ENCODE data around the gene COL26A1. TPM values are rescaled to one million over a fixed set of nuclear protein-coding genes. Genes with fewer than 3 reads are reported as not detected.

Gene COL26A1
- polyA plus RNA-seq, 1 donor from 2014 or later = 36.6 TPM

DNA sequence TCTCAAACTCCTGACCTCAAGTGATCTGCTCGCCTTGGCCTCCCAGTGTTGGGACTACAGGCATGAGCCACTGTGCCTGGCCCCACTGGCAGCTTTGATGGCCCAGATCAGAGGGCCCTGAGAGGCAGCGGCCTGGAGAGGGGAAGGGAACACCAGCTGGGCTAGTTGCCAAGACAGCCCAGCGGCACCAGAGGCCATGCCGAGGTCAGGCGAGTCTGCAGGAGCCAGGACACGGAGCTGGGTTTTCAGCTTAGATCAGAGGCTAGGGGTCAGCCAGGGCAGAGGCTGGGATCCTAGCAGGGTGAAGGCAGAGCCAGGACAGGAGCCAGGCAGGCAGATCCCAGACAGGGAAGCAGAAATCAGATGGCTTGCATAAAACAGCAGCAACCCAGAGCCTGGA, 173.6 kb downstream of the COL26A1 start:
- no peak for TF ChIP-seq TAF1 (IDR thresholded peaks at IDR 0.05; ENCODE audit: low read depth)
- no peak for TF ChIP-seq SMC3 (conservative IDR thresholded peaks at IDR 0.05; ENCODE audit: poor library complexity)
- TF ChIP-seq EZH2 (IDR thresholded peaks at IDR 0.05; ENCODE audit: borderline replicate concordance, insufficient read depth, low read length, poor library complexity, severe bottlenecking) = no peak
- no peak for TF ChIP-seq EP300 (conservative IDR thresholded peaks at IDR 0.05; ENCODE audit: poor library complexity, severe bottlenecking)
- TF ChIP-seq RAD21 (conservative IDR thresholded peaks at IDR 0.05) = no peak
- TF ChIP-seq MXI1 (conservative IDR thresholded peaks at IDR 0.05; ENCODE audit: poor library complexity, severe bottlenecking) = no peak
- TF ChIP-seq POLR2AphosphoS5 (IDR thresholded peaks at IDR 0.05) = no peak
- TF ChIP-seq, protein P1, sequence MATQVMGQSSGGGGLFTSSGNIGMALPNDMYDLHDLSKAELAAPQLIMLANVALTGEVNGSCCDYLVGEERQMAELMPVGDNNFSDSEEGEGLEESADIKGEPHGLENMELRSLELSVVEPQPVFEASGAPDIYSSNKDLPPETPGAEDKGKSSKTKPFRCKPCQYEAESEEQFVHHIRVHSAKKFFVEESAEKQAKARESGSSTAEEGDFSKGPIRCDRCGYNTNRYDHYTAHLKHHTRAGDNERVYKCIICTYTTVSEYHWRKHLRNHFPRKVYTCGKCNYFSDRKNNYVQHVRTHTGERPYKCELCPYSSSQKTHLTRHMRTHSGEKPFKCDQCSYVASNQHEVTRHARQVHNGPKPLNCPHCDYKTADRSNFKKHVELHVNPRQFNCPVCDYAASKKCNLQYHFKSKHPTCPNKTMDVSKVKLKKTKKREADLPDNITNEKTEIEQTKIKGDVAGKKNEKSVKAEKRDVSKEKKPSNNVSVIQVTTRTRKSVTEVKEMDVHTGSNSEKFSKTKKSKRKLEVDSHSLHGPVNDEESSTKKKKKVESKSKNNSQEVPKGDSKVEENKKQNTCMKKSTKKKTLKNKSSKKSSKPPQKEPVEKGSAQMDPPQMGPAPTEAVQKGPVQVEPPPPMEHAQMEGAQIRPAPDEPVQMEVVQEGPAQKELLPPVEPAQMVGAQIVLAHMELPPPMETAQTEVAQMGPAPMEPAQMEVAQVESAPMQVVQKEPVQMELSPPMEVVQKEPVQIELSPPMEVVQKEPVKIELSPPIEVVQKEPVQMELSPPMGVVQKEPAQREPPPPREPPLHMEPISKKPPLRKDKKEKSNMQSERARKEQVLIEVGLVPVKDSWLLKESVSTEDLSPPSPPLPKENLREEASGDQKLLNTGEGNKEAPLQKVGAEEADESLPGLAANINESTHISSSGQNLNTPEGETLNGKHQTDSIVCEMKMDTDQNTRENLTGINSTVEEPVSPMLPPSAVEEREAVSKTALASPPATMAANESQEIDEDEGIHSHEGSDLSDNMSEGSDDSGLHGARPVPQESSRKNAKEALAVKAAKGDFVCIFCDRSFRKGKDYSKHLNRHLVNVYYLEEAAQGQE (IDR thresholded peaks at IDR 0.05; ENCODE audit: borderline replicate concordance) = no peak
- TF ChIP-seq, protein P2, sequence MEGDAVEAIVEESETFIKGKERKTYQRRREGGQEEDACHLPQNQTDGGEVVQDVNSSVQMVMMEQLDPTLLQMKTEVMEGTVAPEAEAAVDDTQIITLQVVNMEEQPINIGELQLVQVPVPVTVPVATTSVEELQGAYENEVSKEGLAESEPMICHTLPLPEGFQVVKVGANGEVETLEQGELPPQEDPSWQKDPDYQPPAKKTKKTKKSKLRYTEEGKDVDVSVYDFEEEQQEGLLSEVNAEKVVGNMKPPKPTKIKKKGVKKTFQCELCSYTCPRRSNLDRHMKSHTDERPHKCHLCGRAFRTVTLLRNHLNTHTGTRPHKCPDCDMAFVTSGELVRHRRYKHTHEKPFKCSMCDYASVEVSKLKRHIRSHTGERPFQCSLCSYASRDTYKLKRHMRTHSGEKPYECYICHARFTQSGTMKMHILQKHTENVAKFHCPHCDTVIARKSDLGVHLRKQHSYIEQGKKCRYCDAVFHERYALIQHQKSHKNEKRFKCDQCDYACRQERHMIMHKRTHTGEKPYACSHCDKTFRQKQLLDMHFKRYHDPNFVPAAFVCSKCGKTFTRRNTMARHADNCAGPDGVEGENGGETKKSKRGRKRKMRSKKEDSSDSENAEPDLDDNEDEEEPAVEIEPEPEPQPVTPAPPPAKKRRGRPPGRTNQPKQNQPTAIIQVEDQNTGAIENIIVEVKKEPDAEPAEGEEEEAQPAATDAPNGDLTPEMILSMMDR (IDR thresholded peaks at IDR 0.05; ENCODE audit: poor library complexity, severe bottlenecking) = no peak
- no peaks in the 10 kb centered on the region for H3K79me2 ChIP-seq (replicated peaks; ENCODE audit: insufficient read depth, low read length)
- no peak overlapping the region for H3K27ac ChIP-seq (ENCODE audit: low read length)

DNA sequence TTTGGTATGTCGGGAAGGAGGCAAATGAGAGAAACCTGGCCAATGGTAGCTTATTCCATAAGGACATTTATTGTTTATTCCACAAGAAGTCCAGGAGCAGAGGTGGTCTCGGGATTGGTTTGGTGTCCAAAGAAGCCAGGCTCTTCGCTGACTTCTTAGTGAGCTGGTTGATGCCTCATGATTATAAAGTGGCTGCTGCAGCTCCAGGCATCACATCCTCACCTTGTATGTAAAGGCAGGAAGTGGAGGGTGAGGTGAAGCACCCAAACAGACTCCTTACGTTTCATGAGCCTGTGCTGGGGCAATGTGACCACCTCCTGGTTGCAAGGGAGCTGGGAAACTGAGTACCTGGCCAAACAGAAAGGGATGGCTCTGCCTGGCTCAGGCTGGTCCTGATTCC, 174.0 kb downstream of the COL26A1 start:
- no peaks in the 10 kb centered on the region for H3K9me3 ChIP-seq (ENCODE audit: low read length)
- H2AFZ ChIP-seq (ENCODE audit: low read depth, low read length) = no peak overlapping the region
- no peaks in the 10 kb centered on the region for H3F3A ChIP-seq (ENCODE audit: insufficient read depth, low read length, poor library complexity, severe bottlenecking)
- H3K4me3 ChIP-seq (ENCODE audit: low read length) = no peak overlapping the region
- TF ChIP-seq, protein P2 (IDR thresholded peaks at IDR 0.05; ENCODE audit: poor library complexity, severe bottlenecking) = no peak
- no peak for TF ChIP-seq POLR2AphosphoS5 (IDR thresholded peaks at IDR 0.05)
- TF ChIP-seq MXI1 (conservative IDR thresholded peaks at IDR 0.05; ENCODE audit: poor library complexity, severe bottlenecking) = no peak
- no peak for TF ChIP-seq TAF1 (IDR thresholded peaks at IDR 0.05; ENCODE audit: low read depth)
- no peak for TF ChIP-seq SMC3 (conservative IDR thresholded peaks at IDR 0.05; ENCODE audit: poor library complexity)
- TF ChIP-seq, protein P1 (IDR thresholded peaks at IDR 0.05; ENCODE audit: borderline replicate concordance) = no peak
- no peak for TF ChIP-seq RAD21 (conservative IDR thresholded peaks at IDR 0.05)
- TF ChIP-seq EZH2 (IDR thresholded peaks at IDR 0.05; ENCODE audit: borderline replicate concordance, insufficient read depth, low read length, poor library complexity, severe bottlenecking) = no peak
- H3K9me2 ChIP-seq (ENCODE audit: insufficient read depth, low read length) = no peaks in the 10 kb centered on the region
- H3K9ac ChIP-seq (ENCODE audit: low read length) = no peak overlapping the region
- no peaks in the 10 kb centered on the region for H3K36me3 ChIP-seq (ENCODE audit: insufficient read depth, low read length)
- no peaks in the 10 kb centered on the region for H3K79me2 ChIP-seq (replicated peaks; ENCODE audit: insufficient read depth, low read length)
- no peaks in the 10 kb centered on the region for H4K20me1 ChIP-seq (ENCODE audit: insufficient read depth)
- no peaks in the 10 kb centered on the region for H3K27me3 ChIP-seq (ENCODE audit: insufficient read depth, low read depth, low read length)
- H3K4me2 ChIP-seq (ENCODE audit: low read length) = no peak overlapping the region
- no peak overlapping the region for H3K27ac ChIP-seq (ENCODE audit: low read length)

More for the DNA sequence above, 173.6 kb downstream of the COL26A1 start:
- H3F3A ChIP-seq (ENCODE audit: insufficient read depth, low read length, poor library complexity, severe bottlenecking) = no peaks in the 10 kb centered on the region
- no peak overlapping the region for H2AFZ ChIP-seq (ENCODE audit: low read depth, low read length)
- H3K36me3 ChIP-seq (ENCODE audit: insufficient read depth, low read length) = no peaks in the 10 kb centered on the region
- no peaks in the 10 kb centered on the region for H3K9me3 ChIP-seq (ENCODE audit: low read length)
- H3K9me2 ChIP-seq (ENCODE audit: insufficient read depth, low read length) = no peaks in the 10 kb centered on the region
- no peak overlapping the region for H3K4me3 ChIP-seq (ENCODE audit: low read length)
- H3K27me3 ChIP-seq (ENCODE audit: insufficient read depth, low read depth, low read length) = no peaks in the 10 kb centered on the region
- no peaks in the 10 kb centered on the region for H4K20me1 ChIP-seq (ENCODE audit: insufficient read depth)
- no peak overlapping the region for H3K4me2 ChIP-seq (ENCODE audit: low read length)
- no peak overlapping the region for H3K9ac ChIP-seq (ENCODE audit: low read length)

All from neural cell (in vitro differentiated cells).